ENCODE measurements around the gene GZMB.

Gene GZMB

DNA sequence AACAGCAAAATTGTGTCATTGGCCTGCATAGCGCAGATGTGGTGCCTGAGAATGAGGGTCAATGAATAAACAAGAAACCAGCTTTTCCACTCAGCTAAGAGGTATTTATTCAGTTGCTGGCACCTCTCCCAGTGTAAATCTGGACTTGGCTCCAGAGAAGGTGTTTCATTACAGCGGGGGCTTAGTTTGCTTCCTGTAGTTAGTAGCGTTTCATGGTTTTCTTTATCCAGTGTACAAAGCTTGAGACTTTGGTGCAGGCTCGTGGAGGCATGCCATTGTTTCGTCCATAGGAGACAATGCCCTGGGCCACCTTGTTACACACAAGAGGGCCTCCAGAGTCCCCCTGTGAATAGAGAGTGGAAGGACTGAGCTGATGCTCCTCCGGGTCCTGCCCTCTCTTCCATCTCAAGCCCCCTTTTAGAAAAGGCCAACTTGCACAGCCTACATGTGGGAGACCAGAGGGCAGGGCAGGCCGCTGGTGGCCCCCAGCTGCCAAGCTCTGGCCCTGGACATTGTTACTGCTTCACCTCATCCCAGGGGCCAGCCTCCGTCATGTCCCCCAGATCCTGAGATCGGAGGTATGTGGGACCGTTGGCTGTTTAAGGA lies 3.0 kb downstream of the GZMB start:
- no peaks in the 10 kb centered on the region for H3K27me3 ChIP-seq (ENCODE audit: insufficient read depth, low read length)
- H3K36me3 ChIP-seq (ENCODE audit: insufficient read depth, low read length): no peaks in the 10 kb centered on the region
- H3K4me1 ChIP-seq (ENCODE audit: insufficient read depth, low read length): no peaks in the 10 kb centered on the region
- 93% methylated on average over 10 of the region's 10 CpGs for WGBS
- no peak overlapping the region for H3K4me3 ChIP-seq (ENCODE audit: low read length)
- no peak overlapping the region for H3K9ac ChIP-seq (ENCODE audit: low read depth, low read length)
- no peaks in the 10 kb centered on the region for H3K9me3 ChIP-seq (ENCODE audit: insufficient read depth, low read depth, low read length)
- no peak overlapping the region for H3K27ac ChIP-seq (ENCODE audit: low read depth, low read length)

- H3K27ac ChIP-seq (ENCODE audit: low read depth, low read length): no peak overlapping the region
- H3K9me3 ChIP-seq (ENCODE audit: insufficient read depth, low read depth, low read length): no peaks in the 10 kb centered on the region
- WGBS: 90% methylated on average over 3 of the region's 3 CpGs
- H3K36me3 ChIP-seq (ENCODE audit: insufficient read depth, low read length): no peaks in the 10 kb centered on the region
- no peaks in the 10 kb centered on the region for H3K27me3 ChIP-seq (ENCODE audit: insufficient read depth, low read length)
- H3K4me1 ChIP-seq (ENCODE audit: insufficient read depth, low read length): no peaks in the 10 kb centered on the region
- no peak overlapping the region for H3K4me3 ChIP-seq (ENCODE audit: low read length)
- H3K9ac ChIP-seq (ENCODE audit: low read depth, low read length): no peak overlapping the region
Observed at GRCh38 chr14:24630087-24630871, 3.7 kb downstream of the GZMB start.

DNA sequence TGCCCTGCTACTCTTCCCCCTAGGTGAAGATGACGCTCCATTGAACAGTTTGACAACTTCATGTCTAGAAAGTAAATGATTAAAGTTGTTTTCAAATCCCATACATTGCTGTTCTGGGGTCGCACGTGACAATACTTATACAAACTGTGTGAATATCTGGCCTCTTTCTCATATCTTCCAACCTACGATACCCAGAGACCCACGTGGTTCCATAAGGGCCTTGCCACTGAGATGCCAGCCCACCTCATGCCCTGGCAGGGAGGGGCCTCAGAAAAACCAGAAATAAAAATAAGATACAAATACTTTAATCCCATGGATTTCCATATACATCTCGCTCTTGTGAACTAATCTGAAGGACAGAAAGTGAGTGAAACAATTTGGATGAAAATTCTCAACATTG lies 4.5 kb downstream of the GZMB start:
- Histone ChIP-seq H3K9me3 (ENCODE audit: insufficient read depth, low read depth, low read length) (no peaks in the 10 kb centered on the region), H3K36me3 (ENCODE audit: insufficient read depth, low read length) (no peaks in the 10 kb centered on the region), H3K27ac (ENCODE audit: low read depth, low read length) (no peak overlapping the region)

GRCh38 chr14:24613747-24614146 lies 20.2 kb downstream of the GZMB start:
- Histone ChIP-seq H3K27me3 (ENCODE audit: insufficient read depth, low read length) (no peaks in the 10 kb centered on the region), H3K9me3 (ENCODE audit: insufficient read depth, low read depth, low read length) (no peaks in the 10 kb centered on the region), H3K27ac (ENCODE audit: low read depth, low read length) (no peak overlapping the region), H3K36me3 (ENCODE audit: insufficient read depth, low read length) (no peaks in the 10 kb centered on the region), H3K4me1 (ENCODE audit: insufficient read depth, low read length) (no peaks in the 10 kb centered on the region), H3K4me3 (ENCODE audit: low read length) (no peak overlapping the region), H3K9ac (ENCODE audit: low read depth, low read length) (no peak overlapping the region)
- 100% methylated on average over 2 of the region's 2 CpGs for WGBS

More for the DNA sequence above, 4.5 kb downstream of the GZMB start:
- Histone ChIP-seq H3K9ac (ENCODE audit: low read depth, low read length) (no peak overlapping the region), H3K27me3 (ENCODE audit: insufficient read depth, low read length) (no peaks in the 10 kb centered on the region), H3K4me3 (ENCODE audit: low read length) (no peak overlapping the region), H3K4me1 (ENCODE audit: insufficient read depth, low read length) (no peaks in the 10 kb centered on the region)
- 96% methylated on average over 5 of the region's 6 CpGs for WGBS

DNA sequence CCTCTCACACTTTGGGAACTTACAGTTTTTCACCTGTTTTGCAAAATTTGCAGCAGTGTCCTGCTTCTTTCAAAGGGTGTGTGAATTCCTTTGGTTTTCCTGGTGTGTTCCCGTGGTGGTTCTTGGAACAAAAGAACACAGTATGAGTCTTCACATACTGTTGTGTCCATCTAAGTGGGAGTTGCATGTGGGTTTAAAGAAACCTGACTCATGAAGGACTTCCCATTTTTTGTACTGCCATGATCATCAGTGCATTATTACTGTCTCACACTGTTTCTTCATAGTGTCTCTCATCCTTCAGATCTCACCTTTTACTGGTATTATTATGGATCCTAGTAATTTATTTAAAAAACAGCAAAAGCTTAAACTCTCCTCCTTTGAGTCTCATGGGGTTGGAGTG lies 20.7 kb downstream of the GZMB start:
- no peaks in the 10 kb centered on the region for H3K9me3 ChIP-seq (ENCODE audit: insufficient read depth, low read depth, low read length)
- no peak overlapping the region for H3K4me3 ChIP-seq (ENCODE audit: low read length)
- H3K27me3 ChIP-seq (ENCODE audit: insufficient read depth, low read length): no peaks in the 10 kb centered on the region
- H3K27ac ChIP-seq (ENCODE audit: low read depth, low read length): no peak overlapping the region
- no peak overlapping the region for H3K9ac ChIP-seq (ENCODE audit: low read depth, low read length)
- H3K4me1 ChIP-seq (ENCODE audit: insufficient read depth, low read length): no peaks in the 10 kb centered on the region
- no peaks in the 10 kb centered on the region for H3K36me3 ChIP-seq (ENCODE audit: insufficient read depth, low read length)
- WGBS: 55% methylated on average over 1 of the region's 1 CpG

GRCh38 chr14:24612196-24612595 lies 21.8 kb downstream of the GZMB start:
- H3K4me1 ChIP-seq (ENCODE audit: insufficient read depth, low read length): no peaks in the 10 kb centered on the region
- no peaks in the 10 kb centered on the region for H3K27me3 ChIP-seq (ENCODE audit: insufficient read depth, low read length)
- H3K9ac ChIP-seq (ENCODE audit: low read depth, low read length): no peak overlapping the region
- H3K9me3 ChIP-seq (ENCODE audit: insufficient read depth, low read depth, low read length): no peaks in the 10 kb centered on the region
- no peaks in the 10 kb centered on the region for H3K36me3 ChIP-seq (ENCODE audit: insufficient read depth, low read length)
- no peak overlapping the region for H3K4me3 ChIP-seq (ENCODE audit: low read length)
- H3K27ac ChIP-seq (ENCODE audit: low read depth, low read length): no peak overlapping the region

DNA sequence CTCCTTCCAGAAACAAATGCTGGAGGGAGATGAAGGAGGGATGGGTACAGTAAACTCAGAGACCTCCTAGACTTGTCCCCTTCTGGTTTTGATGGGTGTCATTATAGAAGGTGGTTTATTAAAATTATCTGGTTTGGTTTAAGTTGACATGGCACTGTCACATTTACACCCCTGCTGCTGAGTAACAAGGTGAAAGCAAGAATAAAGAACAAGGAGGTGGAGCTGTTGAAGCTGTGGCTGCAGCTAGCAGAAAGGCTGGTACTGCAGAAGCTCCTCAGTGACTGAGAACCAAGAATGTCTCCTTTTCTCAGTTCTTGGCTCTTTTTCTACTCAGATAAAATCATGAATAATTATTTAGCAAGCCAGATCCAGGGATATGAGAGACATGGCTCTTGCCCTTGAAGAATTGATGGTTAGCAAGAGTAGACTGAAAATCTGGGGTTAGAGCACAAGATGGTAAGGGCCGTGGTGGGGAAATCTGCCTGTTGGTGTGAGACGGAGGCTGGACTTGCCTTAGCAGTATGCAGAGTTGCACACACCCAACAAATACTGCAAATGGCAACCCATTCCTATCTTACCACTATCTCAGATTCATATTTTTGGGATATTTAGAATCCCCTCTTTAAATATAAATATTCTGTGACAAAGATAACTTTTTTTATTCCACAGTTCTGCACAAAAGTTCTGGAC lies 24.2 kb downstream of the GZMB start, which contains the start of gene GZMH:
Gene GZMH (minus strand): TSS at position 31 of the 690 bp plus-strand sequence. CDS start 72 bp downstream, outside the sequence.
- Histone ChIP-seq H3K36me3 (ENCODE audit: insufficient read depth, low read length) (no peaks in the 10 kb centered on the region), H3K27ac (ENCODE audit: low read depth, low read length) (no peak within 1 kb of the TSS), H3K9ac (ENCODE audit: low read depth, low read length) (no peak within 1 kb of the TSS), H3K4me3 (ENCODE audit: low read length) (no peak within 1 kb of the TSS), H3K27me3 (ENCODE audit: insufficient read depth, low read length) (no peaks in the 10 kb centered on the region), H3K4me1 (ENCODE audit: insufficient read depth, low read length) (no peaks in the 10 kb centered on the region), H3K9me3 (ENCODE audit: insufficient read depth, low read depth, low read length) (no peaks in the 10 kb centered on the region)
- WGBS: 90% methylated on average over 2 of the region's 2 CpGs

GRCh38 chr14:24607635-24608514 lies 26.1 kb downstream of the GZMB start:
- Histone ChIP-seq H3K9me3 (ENCODE audit: insufficient read depth, low read depth, low read length) (no peaks in the 10 kb centered on the region), H3K4me1 (ENCODE audit: insufficient read depth, low read length) (no peaks in the 10 kb centered on the region), H3K9ac (ENCODE audit: low read depth, low read length) (no peak overlapping the region), H3K36me3 (ENCODE audit: insufficient read depth, low read length) (no peaks in the 10 kb centered on the region), H3K27ac (ENCODE audit: low read depth, low read length) (no peak overlapping the region), H3K27me3 (ENCODE audit: insufficient read depth, low read length) (no peaks in the 10 kb centered on the region), H3K4me3 (ENCODE audit: low read length) (no peak overlapping the region)
- WGBS: 84% methylated on average over 8 of the region's 8 CpGs

DNA sequence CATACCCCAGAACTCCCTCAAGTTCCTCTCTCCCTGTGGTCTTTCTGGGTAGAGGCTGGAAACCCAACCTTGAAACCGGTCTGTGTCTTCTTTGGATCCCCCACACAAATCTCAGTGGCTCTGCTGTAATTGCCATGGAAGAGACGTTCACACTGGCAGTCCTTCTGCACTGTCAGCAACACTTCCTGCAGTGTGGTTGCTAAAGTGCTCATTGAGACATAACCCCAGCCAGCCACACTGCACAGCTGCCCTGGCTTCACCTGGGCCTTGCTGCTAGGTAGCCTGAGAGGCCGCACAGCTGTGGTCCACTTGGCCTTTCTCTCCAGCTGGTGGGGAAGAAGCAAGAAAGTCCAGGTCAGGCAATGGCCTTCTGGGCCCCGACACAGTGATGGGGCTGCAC lies 26.9 kb downstream of the GZMB start:
- 89% methylated on average over 4 of the region's 4 CpGs for WGBS
- Histone ChIP-seq H3K9ac (ENCODE audit: low read depth, low read length) (no peak overlapping the region), H3K9me3 (ENCODE audit: insufficient read depth, low read depth, low read length) (no peaks in the 10 kb centered on the region), H3K27ac (ENCODE audit: low read depth, low read length) (no peak overlapping the region), H3K36me3 (ENCODE audit: insufficient read depth, low read length) (no peaks in the 10 kb centered on the region), H3K27me3 (ENCODE audit: insufficient read depth, low read length) (no peaks in the 10 kb centered on the region), H3K4me3 (ENCODE audit: low read length) (no peak overlapping the region), H3K4me1 (ENCODE audit: insufficient read depth, low read length) (no peaks in the 10 kb centered on the region)

DNA sequence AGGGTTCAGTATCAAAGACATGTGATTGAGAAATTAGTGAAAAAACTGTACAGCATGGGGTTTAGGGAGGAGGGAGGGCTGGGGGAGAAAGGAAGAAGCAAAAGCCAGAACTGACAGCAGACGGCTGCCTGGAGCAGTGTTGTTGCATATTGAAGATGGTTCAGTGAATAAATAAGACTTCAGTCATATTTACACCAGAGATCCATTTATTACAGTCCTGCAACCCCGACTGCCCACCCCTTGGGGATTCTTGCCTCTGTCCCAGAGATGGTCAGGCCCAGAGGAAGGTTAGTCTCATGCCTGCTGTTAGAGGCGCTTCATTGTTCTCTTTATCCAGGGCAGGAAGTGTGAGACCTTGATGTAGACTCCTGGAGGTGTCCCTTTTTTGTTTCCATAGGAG lies 27.7 kb downstream of the GZMB start:
- Histone ChIP-seq H3K4me3 (ENCODE audit: low read length) (no peak overlapping the region), H3K27ac (ENCODE audit: low read depth, low read length) (no peak overlapping the region), H3K9me3 (ENCODE audit: insufficient read depth, low read depth, low read length) (no peaks in the 10 kb centered on the region), H3K36me3 (ENCODE audit: insufficient read depth, low read length) (no peaks in the 10 kb centered on the region), H3K9ac (ENCODE audit: low read depth, low read length) (no peak overlapping the region), H3K27me3 (ENCODE audit: insufficient read depth, low read length) (no peaks in the 10 kb centered on the region), H3K4me1 (ENCODE audit: insufficient read depth, low read length) (no peaks in the 10 kb centered on the region)
- 90% methylated on average over 3 of the region's 3 CpGs for WGBS

All from HUES64 (cell line).